HS-5 (cell line): ENCODE data around the gene PCCA.

Experiments
- DNase-seq: peaks from one replicate; pipeline ENCODE4 v3.0.0-alpha.2; 2012; ENCODE audit warnings: low read depth

The PCCA gene

DNA sequence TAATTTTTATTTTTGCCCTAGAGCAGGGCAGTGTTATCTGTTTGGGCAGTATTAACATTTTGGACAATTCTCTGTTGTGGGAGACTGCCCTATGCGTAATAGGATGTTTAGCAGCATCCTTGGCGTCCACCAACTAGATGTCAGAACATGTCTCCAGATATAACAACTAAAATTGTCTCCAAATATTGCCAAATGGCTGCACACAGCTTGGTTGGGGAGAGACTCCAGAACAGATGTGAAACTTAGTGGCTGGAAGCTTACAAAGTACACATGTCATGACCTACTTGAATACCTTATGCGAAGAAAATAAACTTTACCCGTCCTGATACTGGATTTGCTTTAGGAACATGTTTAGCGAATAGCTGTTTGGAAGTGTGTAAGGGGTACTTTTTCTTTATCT, 376.7 kb downstream of the PCCA start:
- DNase-seq, result no peak

- no peak for DNase-seq
Measured at GRCh38 chr13:100470866-100471505, 382.1 kb downstream of the PCCA start.

DNA sequence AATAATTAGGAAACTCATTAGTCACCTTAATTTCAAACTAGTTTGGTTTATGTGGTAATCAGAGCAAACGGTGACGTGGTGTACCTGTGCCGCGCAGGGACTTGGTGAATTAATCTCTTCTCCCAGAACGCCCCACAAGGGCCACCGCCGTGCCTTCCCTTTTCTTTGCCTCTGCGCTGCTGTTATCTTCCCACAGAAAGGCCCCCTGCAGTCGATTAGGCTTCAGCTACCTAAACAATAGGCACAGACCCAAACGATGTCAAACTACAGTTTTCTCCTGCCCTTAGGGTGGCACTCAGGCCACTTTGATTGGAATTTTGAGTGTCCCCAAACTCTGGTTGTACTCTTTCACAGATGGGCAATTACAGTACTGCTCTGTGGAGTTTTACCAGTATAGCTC, 384.2 kb downstream of the PCCA start:
- DNase-seq, result no peak

- DNase-seq, result no peak
Measured at GRCh38 chr13:100473501-100474044, 384.7 kb downstream of the PCCA start.

DNA sequence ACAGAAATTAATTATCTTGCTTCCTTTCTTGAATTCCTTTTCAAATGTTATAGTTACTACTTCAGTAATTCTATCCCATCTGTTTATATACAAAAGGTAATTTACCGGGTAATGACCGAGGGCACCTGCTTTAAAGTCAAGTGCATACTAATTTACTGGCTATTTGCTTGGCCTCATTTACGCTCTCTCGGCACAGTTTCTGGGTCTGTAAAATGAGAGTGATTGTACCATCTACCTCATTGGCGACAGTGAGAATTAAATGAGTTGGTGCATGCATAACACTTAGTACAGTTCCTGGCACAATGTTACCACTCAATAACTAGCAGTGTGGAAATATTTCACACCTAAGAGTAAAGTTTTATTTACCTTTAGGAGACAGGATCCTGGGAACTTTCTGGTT, 388.1 kb downstream of the PCCA start:
- no peak for DNase-seq

GRCh38 chr13:100478107-100478809, 389.4 kb downstream of the PCCA start:
- no peak for DNase-seq

GRCh38 chr13:100480676-100481075, 391.8 kb downstream of the PCCA start:
- DNase-seq, result no peak

DNA sequence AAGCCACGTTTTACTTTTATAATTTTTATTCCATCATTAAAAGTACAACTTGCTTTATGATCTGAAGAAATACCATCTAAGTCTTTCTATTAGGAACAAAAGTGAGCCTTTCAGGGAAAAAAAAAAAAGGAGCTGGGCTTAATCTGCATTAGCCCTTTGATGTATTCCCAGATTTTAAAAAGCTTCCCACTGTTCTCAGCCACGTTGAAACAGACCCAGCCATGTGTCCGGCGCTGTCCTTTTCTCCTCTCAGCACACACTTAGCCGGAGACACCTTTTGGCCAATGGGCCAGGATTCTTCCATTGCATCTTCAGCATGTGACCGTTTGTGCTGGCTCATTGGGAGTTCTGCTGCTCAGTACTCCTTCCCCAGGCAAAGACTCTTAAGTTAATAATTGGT, 394.2 kb downstream of the PCCA start:
- no peak for DNase-seq

DNA sequence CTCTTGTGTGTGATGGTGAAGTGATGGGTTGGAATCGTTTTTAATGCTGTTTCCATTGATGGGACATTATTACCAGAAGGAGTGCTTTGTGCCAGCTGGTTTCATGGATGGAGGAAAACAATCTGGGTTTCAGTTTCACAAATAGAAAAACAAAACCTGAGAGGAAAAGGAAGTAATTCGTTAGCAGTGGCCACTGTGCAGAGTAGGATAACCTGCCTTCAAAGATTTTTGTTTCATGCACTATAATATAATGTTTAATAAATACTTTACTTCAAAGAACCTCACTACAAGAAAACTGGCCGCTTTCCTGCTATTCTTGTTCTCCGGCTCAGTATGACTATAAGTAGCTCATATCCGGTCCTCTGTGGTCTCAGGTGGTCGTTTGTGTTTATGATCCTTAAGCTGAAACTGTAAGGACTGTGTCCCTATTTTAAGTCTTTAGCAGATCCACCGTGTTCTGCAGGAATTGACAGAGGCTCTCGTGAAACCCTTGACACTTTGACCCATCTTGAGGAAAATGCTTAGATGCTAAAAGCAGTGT, 395.0 kb downstream of the PCCA start:
- no peak for DNase-seq

GRCh38 chr13:100484702-100485101, 395.8 kb downstream of the PCCA start:
- DNase-seq, result no peak

DNA sequence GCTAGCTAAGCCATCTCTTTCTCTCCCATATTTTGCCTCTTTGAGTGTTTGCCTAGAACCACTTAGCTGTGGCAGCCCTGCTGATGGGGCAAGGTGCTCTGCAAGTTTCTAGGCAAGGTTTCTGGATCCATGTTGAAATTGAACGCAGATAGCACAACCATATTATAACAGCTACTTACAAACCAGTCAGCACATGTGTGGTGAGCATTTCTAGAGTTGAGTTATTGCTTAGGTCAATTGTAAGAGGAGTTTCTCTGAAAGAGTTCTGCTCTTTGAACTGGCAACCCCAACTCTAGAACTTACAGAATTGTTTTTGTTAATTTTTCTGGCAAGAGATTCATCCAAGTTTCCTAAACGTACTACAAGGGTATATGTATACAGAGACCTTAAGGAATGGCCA, 396.4 kb downstream of the PCCA start:
- no peak for DNase-seq

GRCh38 chr13:100490692-100491091, 401.8 kb downstream of the PCCA start:
- DNase-seq, result no peak

GRCh38 chr13:100491164-100491842, 402.4 kb downstream of the PCCA start:
- DNase-seq, result no peak

DNA sequence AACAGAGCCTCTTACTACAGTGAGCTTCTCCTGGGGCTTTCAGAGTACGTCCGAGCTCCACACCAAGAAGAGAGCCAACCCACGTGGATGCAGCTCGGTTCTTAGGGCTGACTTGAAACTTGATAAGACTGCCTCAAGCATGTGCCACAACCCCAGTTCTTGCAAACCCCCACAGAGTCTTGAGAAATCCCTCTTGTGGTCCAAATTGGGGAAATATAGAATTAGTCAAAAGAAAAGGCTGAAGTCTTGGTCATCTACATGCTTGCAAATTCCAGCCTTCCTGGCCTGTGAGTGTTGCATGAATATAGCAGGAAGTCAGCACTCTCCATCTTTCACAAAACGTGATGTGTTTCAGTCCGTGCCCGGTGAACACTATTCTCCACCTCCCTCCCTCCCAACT, 404.5 kb downstream of the PCCA start:
- DNase-seq, result no peak

- DNase-seq, result no peak
Measured at GRCh38 chr13:100495455-100495854, 406.6 kb downstream of the PCCA start.

GRCh38 chr13:100497389-100497788, 408.5 kb downstream of the PCCA start:
- no peak for DNase-seq

- no peak for DNase-seq
Measured at GRCh38 chr13:100502446-100502845, 413.6 kb downstream of the PCCA start.

DNA sequence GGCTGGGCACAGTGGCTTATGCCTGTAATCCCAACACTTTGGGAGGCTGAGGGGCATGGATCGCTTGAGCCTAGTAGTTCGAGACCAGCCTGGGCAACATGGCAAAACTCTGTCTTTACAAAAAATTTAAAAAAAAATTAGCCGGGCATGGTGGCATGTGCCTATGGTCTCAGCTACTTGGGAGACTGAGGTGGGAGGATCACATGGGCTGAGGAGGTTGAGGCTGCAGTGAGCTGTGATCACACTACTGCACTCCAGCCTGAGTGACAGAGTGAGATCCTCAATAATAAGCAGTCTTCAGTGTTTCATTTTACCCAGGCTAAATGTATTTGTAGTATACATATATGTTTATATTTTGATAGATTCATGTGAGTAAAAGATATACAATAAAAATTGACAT, 414.7 kb downstream of the PCCA start:
- DNase-seq, result no peak

DNA sequence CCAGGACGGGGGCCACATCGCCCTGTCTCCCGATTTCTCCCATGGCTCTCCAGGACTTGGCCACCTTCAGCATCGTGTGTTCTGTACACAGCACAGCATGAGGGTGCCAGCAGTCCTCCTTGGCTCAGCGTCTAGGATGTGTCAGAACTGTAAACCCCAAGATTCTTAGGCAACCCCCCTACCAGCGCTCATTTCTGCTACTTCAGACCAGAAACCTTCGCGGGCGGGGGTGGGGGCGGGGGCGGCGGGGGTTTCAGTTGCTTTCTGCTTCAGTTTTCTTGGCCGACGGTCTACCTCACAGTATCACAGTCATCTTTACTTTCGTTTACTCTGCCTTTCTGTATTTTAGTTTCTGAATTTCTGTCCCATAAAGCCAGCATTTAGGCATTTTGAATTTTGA, 417.3 kb downstream of the PCCA start:
- no peak for DNase-seq

GRCh38 chr13:100506600-100507422, 417.9 kb downstream of the PCCA start:
- no peak for DNase-seq

- DNase-seq, result no peak
Measured at GRCh38 chr13:100508455-100508854, 419.6 kb downstream of the PCCA start.

DNA sequence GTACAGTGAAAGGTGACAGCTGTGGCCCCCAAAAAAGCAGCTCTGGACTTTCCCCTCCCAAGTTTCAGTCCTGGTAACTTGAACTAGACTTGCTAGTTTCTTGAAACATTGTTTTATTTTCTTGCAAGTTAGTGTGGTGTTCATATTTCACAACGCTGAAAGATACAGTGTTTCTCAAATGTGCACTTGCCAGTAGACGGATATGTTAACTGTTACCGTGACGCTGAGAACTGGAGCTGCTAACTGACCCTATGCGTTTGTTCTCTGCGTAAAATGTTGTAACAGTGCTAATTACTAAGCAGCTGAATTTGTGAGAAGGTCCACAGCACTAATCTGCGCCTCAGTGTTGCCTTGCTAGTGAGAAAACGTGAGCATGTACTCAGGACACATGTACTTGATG, 420.1 kb downstream of the PCCA start:
- DNase-seq, result no peak
